HG02981 (cell line): ENCODE results near the gene CCSER2.
"Not testable (repeated sequence)": the region's sequence is repeated elsewhere in the genome, so short reads cannot be mapped to it uniquely, and the experiment has no call there.

Experiments used
- ATAC-seq: cut with Tn5 transposase; IDR thresholded peaks from one replicate; pipeline ENCODE4 v1.9.1; 2021; ENCODE audit warnings: mild to moderate bottlenecking, moderate library complexity; ENCODE audit not compliant: unreplicated experiment

CCSER2 gene

DNA sequence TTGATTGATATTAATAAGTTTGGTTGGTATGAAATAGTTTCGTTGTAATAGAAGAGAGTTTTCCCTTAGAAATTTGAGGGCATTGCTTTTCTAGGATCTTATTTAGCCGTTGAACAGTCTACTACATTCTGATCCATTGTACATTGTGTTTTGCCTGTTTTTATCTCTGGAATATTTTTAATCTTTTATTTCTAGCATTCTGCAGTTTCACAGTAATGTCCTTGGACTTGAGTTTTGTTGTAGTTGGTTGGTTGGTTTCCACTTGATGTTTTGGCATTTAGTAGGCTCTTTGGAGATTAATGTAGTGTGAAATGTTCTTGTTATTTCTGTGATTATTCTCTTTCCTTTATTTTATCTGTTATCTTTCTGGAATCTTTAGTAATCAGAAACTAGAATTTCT is 112.4 kb downstream of the CCSER2 start:
- no peak for ATAC-seq

DNA sequence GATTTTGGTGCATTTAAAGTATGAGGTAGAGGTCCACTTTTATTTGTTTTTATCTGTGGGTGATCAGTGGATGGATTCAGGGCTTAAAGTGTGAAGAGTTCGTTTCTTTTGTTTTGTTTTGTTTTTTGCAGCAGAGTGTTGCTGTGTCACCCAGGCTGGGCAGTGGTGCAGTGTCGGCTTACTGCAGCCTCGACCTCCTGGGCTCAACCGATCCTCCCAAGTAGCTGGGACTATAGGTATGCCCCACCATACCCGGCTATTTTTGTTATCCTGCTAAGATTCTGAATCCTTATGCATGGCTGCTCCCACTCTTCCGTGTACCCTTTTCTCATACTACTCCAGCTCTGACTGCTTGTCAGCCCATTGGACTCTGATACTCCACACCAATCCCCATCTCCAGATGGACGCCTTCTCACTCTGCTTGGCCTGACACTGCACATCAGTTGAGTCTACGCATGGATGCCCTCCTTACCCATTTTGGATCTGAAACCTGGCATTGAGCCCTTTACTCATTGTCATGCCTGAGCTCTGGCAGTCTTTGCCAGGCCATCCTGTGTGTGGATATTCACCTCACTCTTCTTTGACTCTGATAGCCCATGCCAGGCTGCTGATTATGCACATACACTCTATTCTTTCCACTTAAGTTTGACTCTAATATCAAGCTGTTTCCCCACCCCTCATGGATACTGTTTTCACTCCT is 119.5 kb downstream of the CCSER2 start:
- ATAC-seq: no peak

DNA sequence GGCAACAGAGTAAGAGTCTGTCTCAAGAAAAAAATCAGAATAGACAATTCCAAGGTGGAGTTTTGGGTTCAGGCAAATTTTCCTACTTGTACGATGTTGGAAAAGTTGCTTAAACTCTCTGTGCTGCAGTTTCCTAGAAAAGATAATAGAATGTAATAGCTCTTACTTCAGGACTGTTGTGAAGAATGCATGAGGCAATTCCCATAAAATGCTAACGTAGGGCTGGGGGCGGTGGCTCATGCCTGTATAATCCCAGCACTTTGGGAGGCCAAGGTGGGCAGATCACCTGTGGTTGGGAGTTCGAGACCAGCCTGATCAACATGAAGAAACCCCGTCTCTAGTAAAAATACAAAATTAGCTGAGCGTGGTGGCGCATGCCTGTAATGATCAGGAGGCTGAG is 121.0 kb downstream of the CCSER2 start:
- not testable (repeated sequence) for ATAC-seq

DNA sequence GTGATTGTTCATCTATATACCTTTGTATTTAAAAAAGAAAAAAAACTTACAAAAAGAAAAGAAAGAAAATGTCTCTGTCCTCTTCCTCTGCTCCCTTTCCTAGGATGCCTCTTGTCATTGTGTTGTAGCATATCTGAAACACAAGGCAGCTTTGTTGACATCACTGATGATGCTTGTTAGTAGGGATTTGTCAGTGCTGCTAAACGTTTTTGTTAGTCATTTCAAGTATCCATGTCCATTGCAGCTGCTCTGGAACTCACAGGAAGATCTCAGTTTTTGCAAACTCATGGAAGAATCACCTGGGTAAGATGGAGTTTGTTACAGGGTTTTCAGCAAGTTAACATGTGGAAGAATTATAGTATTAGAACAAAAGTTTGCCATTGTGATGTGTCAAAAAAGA is 123.6 kb downstream of the CCSER2 start:
- no peak for ATAC-seq

DNA sequence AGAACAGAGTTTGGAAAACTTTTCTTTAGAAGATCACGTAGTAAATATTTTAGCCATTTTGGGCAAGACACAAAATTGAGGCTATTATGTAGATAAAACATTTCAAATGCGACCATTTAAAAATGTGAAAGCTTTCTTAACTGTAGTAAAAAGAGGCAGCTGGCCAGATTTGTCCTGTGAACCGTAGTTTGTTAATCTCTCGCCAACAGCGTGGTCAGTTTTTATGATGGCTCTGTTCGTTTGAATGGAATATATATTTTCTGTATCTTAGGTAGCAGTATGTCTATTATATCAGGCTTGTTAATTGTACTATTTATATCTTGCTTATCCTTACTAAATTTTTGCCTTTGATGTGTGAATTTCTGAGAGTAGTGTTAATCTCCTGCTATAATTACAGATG is 124.9 kb downstream of the CCSER2 start:
- ATAC-seq: no peak

DNA sequence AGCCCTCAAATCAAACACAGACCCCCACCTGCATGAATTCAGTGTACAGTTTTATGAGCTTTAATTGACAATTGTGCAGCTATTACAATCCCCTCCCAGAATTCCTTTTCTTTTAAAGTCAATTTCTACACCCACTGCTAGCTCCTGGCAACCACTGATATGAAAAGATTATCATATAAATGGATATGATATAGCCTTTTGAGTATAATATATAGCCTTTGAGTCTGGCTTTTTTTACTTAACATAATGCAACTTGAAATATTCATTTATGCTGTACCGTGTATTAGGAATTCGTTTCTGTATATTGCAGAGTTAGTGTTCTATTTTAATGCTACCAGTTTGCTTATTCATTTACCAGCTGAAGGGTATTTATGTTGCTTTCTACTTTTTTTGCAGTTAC is 127.7 kb downstream of the CCSER2 start:
- no peak for ATAC-seq

DNA sequence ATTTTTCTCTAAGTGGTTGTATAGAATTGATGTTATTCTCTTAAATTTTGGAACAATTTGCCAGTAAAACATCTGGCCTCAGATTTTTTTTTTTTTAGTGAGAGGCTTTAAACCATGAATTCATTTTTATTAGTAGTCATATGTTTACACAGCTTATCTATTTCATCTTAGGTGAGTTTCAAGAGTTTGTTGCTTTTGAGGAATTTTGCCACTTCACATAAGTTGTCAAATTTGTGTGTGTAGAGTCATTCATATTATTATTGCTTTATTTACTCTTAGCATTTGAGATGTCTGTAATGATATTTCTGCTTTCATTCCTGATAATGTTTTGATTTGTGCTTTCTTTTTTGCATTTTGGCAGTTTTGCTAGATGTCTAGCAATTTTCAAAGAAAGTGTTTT is 132.1 kb downstream of the CCSER2 start:
- ATAC-seq: no peak

DNA sequence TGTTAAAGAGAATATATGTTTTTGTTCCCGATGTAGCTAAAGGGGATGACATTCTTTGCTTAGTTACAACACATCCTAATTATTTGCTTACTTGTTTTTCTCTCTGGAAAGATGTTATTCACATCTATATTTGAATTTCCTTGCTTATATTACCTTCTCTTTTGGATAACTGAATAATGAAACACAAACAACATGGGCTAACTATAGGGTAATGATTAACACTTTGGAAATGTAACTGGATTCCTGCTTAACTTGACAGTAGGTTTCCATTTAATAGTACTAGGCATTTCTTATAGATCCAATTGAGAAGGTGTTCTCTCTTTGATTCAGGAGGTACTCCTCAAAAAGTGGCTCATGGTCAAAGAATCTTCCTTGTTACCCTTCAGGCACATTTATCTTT is 141.1 kb downstream of the CCSER2 start:
- no peak for ATAC-seq

DNA sequence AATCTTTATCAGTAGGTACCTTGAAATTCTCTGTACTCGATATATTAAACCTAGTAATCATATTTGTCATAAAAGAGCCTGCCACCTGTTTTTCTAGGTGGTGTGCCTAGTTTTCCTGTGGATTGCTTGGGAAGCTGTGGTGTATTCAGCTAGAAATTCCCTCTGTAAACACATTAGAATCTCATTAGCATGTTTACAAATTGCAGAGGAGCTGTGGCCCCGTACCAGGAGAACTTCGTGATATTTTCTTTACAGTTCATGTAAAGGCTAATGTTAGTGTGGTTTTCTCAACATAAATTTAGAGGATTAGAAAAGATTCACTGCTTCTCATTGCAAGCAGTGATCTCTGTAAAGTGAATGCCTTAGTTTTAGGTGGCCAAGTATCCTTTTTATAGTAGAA is 144.7 kb downstream of the CCSER2 start:
- ATAC-seq: no peak

DNA sequence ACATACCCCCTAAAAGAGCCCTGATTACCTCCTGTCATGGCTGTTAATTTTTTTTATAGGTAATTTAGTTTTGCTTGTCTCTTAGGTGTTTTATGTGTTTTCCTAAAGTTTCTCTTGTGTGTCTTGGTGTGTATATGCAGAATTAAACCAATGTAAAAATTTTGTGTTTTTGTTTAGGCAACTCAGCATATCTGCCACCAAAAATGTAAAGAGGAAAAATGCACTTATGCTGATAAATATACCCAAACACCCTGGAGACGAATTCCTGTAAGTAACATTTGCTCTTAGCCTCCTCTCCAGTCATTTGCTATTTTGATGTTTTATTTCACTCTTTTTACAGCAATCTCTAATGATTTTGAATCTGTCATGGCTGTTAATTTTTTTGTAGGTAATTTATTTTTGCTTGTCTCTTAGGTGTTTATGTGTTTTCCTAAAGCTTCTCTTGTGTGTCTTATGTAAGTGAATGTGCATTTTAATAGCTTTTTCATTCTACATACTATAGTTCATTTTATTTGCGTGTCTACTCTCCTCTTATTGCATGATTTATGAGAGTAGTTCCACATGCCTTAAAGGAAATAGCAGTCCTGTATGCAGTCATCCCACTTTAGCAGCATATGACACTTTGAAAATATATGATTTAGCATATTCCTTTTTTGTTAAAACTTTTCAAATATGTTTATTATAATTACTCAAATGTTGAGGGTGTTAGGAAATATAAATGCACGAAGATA is 149.2 kb downstream of the CCSER2 start:
- no peak for ATAC-seq

DNA sequence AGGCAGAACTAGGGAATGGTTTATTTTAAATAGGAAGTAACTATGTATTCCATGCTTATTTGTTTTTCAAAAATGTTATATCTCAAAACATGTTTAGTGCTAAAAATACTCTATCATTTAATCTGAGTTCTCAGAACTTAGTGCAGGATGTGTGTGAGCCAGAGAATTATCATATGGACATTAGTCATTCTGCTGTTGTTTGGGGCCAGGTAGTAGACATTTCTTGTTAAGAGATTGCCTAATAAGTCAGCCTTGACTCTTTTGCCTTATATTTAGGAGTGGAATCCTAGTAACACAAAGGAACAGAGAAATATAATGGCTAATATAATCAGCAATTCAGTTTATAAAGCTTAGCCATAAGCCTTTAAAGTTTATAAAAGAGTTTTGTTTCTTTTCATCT is 149.8 kb downstream of the CCSER2 start:
- ATAC-seq: no peak

DNA sequence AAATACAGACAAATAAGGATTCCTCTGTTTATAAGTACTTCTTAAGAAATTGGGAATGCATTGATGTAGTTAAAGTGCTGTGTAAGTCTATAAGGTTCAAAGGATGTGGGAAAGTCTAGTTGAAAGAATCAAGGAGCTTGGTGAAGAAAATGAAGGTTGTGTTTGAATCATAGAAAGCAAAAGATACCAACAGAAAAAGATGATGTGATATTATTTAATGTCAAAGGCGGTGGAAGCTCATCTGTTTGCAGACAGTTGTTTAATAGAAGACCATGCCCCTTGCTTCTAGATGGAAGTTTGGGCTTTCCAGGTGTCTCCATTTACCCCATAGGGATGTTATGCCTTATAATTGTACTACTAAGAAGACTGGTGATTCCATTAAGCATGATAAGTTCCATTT is 150.3 kb downstream of the CCSER2 start:
- ATAC-seq: no peak

DNA sequence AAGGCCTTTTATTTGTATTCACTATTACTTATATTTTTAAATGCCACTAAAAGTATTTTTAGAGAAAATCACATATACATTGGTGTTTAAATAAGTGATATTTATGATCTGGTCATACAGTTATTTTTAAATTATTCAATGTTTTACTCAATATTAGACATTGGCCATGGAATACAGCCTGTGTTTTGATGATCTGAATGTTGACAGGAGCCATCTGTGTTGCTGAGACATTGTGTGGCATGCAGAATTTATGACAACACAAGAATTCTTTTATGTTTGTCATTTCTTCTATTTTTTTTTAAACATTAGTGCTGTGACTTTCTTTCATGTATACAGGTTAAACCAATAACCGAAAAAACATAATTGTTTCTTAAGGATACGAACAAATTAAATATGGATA is 156.2 kb downstream of the CCSER2 start:
- no peak for ATAC-seq

DNA sequence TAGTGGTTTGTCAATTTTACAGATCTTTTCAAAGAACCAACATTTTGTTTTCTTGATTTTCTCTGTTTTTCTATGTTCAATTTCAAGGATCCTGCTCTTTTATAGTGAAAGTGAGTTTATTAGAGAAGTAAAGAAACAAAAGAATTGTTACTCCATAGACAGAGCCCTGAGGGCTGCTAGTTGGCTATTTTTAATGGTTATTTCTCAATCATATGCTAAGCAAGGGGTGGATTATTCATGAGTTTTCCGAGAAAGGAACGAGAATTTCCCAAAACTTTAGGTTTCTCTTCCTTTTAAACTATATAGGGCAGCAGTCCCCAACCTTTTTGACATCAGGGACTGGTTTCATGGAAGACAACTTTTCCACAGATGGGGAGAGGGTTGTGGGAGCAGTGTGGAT is 165.0 kb downstream of the CCSER2 start:
- ATAC-seq: no peak

DNA sequence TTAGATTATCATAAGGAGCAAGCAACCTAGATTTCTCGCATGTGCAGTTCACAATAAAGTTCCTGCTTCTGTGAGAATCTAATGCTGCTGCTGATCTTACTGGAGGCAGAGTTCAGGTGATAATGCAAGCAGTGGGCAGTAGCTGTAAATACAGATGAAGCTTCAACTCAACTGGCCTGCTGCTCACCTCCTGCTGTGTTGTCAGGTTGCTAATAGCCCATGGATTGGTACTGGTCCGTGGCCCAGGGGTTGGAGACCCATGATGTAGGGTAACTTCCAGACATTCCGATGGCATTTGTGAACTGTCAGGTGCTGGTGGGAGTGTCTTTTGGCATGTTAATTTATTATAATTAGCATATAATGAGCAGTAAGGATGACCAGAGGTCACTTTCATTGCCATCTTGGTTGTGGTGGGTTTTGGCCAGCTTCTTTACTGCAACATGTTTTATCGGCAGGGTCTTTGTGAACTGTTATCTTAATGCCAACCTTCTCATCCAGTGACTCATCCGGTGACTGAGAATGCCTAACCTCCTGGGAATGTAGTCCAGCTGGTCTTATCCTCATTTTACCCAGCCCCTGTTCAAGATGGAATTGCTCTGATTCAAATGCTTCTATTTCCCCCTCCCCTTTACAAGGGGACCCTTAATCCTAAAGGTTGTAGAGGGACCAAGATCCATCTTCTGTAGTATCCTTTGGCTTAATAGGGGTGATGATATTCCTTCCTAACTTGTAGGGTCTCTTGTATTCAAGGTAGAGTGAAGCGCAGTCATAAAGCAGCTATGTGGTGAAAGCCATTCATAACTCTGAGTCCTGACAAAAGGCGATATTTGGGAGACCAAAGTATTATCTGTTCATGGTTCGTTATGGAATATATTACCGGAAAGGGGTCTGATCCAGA is 165.8 kb downstream of the CCSER2 start:
- no peak for ATAC-seq

DNA sequence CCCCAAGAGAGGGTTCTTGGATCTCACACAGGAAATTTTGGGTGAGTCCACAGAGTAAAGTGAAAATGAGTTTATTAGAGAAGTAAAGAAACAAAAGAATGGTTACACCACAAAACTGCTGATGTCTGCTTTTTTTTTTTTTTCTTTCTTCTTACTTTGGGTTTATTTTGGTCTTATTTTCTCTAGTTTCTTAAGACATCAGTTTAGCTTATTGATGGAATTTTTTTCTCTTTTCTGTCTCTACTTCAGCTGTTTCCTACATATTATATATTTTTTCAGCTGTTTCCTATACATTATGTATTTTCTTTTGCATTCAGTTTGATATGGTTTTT is 166.4 kb downstream of the CCSER2 start:
- ATAC-seq: no peak

DNA sequence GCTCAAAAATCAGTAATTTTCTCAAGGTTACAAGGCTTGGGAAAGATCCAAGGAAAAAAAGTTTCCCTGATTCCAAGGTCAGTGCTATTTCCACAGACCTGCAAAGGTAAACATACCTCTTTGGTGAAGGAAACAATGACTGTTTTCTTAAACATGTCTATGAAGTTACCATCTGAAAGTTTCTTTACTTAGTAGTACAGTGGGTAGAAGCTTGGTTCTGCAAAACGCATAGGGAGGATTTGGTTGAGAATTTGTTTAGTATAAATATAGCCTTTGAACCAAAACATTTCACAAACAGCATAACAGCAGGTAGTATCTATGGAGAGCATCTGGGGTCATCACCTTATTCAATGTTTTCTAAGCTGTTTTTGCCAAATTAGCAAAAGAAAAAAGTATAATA is 169.6 kb downstream of the CCSER2 start:
- ATAC-seq: no peak

DNA sequence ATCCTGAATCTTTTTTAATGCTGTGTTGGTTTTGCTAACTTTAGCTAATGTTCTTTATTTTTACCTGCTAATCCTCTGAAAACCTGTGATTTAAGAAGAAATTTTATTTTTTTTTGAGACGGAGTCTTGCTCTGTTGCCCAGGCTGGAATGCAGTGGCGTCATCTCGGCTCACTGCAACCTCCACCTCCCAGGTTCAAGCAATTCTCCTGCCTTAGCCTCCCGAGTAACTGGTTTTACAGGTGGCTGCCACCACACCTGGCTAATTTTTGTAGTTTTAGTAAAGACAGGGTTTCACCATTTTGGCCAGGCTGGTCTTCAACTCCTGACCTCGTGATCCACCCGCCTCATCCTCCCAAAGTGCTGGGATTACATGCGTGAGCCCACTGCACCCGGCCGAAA is 170.7 kb downstream of the CCSER2 start:
- ATAC-seq: not testable (repeated sequence)

DNA sequence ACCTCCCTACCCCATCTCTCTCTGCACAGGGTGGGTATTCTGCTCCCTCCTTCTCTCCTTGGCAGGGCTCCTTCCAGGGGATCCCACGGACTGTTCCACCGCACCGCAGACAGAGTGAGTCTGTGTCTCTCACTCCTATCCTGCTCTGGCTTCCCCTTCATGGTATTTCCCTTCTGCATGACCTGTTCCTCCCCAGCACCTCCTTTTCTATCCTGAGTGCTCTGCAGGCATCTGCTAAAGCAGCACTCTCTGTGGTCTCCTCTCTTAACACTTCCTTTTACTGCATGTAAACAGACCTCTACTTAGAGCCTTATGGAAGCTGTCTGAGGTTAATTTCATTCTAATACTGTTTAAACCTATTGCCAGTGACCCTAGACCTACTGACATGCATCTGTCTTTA is 171.5 kb downstream of the CCSER2 start:
- ATAC-seq: peak; percentile 53

DNA sequence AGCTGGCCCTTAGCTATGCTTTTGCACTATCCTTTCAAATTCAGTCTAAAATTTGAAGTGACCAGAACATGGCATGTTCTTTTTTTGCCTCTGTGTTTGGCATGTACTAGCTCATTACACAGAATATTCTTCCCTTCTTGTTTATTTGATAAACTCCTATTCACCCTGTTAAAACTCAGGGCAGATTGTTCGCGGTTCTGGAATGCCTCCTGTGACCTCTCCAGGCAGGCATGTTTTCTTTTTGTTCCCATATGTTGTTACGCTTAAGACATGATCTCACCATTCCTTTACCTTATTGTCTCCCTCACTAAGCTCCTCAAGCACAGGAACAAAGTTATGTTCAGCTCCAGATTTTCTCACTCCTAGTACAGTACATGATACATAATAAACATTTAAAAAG is 181.7 kb downstream of the CCSER2 start:
- no peak for ATAC-seq

DNA sequence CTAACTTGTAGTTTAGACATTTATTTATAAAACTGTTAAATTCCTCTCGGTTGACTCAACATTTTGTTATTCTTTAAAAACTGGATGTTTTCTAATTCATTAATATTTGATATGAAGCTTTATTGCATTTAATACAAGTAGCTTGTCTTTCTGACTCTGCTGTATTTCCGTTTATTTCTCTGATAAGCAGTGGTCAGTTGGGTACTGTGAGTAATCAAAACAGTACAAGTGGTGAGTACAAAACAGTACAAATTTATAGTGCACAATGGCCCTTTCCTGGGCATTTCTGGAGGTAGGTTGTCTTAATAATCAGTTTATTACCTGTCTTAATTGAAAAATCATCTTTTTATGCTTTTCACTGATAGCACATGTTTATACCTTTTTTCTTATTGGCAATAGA is 182.7 kb downstream of the CCSER2 start:
- no peak for ATAC-seq

DNA sequence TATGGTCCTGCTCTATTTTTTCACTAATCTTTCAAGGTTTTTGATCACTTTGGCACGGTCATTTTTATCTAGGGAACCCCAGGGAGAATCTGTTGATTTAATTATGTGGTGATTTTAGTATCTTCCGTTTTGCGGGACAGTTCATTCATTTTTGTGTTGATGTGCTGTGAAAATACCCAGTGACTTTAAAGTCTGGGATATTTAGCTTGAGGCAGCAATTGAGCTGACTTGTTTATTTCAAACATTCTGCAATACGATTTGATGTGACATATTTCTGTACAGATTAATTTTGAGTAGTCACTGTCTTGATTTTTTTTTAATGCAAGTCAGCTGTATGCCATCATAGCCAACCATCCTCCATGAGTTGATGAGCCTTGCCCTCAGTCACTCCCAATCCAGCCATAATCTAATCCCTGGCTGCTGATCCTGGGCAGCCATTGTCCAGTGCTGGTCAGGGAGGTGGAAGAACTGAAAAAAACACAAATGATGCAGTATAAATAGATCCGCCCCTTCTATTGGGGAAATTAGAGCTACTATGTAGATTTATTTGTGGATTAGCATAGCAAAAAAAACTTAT is 183.4 kb downstream of the CCSER2 start:
- ATAC-seq: no peak
